ENCODE results near the gene MRC2. TPM values are rescaled to one million over a fixed set of nuclear protein-coding genes. Genes with fewer than 3 reads are reported as not detected.
A peak's percentile ranks its signal among the peaks of the same experiment; 100 is the strongest.

Gene MRC2
- total and polyA plus RNA-seq, 2 experiments from 2014 or later, result 104 to 121 TPM

- H3K27ac ChIP-seq, result no peak overlapping the region
- H3K36me3 ChIP-seq (replicated peaks; ENCODE audit: insufficient read depth, low read depth), result peaks cover 14% of the 10 kb centered on the region
- peak; percentile 23 for DNase-seq (ENCODE audit: low spot score)
- H3K4me3 ChIP-seq, result no peak overlapping the region
- H3K79me2 ChIP-seq, result peaks cover 6% of the 10 kb centered on the region
- peaks cover 3% of the 10 kb centered on the region for H4K20me1 ChIP-seq (ENCODE audit: insufficient read depth, poor library complexity, severe bottlenecking)
- no peak overlapping the region for H3K4me2 ChIP-seq
- no peaks in the 10 kb centered on the region for H3K9me3 ChIP-seq (ENCODE audit: low read depth)
- no peaks in the 10 kb centered on the region for H3K9me2 ChIP-seq (replicated peaks; ENCODE audit: insufficient read depth)
- H3K27me3 ChIP-seq, result no peaks in the 10 kb centered on the region
- no peaks in the 10 kb centered on the region for H3K4me1 ChIP-seq (ENCODE audit: insufficient read depth)
- TF ChIP-seq CTCF (IDR thresholded peaks at IDR 0.05; ENCODE audit: poor library complexity) (no peak), EZH2 (IDR thresholded peaks at IDR 0.05; ENCODE audit: borderline replicate concordance) (no peak), EZH2phosphoT487 (IDR thresholded peaks at IDR 0.05; ENCODE audit: low read depth, severe bottlenecking, unreplicated experiment) (no peak)
- H2AFZ ChIP-seq, result no peak overlapping the region
- 66% methylated on average over 2 of the region's 2 CpGs for WGBS (ENCODE audit: low lambda C conversion rate, missing lambda C conversion rate)
Observed at GRCh38 chr17:62597920-62598319, 29.6 kb upstream of the MRC2 start.

DNA sequence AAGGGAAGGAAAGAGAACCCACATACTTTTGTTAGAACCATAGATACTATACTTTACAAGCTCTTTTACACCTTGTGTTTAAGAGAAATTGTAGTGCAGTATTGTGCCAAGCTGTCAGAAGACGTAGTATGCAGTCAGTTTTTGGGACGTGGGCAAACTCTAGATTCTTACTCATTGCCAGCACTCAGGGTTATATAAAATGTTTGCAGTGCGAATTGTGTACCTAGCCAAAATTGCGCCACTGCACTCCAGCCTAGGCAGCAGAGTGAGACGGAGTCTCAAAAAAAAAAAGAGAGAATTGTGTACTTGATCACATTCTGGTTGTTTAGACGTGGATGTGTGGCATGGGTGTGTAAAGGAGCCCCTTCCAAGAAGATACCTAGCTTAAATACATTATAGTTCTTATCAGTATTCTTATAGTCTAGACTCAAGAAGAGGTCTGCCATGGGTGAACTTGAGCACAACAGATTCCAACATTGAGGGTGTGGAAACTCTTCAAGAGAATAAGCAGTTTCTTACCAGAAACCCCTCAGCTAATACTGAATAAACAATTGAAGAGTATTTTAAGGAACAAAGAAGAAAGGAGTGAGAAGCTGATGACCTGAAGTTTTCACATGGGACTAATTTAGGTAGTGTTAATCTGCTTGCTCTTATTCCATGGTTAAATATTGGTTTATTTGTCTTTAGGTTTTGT is 27.4 kb upstream of the MRC2 start:
- H3K4me1 ChIP-seq (ENCODE audit: insufficient read depth), result no peaks in the 10 kb centered on the region
- 87% methylated on average over 6 of the region's 6 CpGs for WGBS (ENCODE audit: low lambda C conversion rate, missing lambda C conversion rate)
- H4K20me1 ChIP-seq (ENCODE audit: insufficient read depth, poor library complexity, severe bottlenecking), result peaks cover 3% of the 10 kb centered on the region
- no peak overlapping the region for H2AFZ ChIP-seq
- H3K4me2 ChIP-seq, result no peak overlapping the region
- no peak for DNase-seq (ENCODE audit: low spot score)
- peaks cover 6% of the 10 kb centered on the region for H3K79me2 ChIP-seq
- no peaks in the 10 kb centered on the region for H3K9me3 ChIP-seq (ENCODE audit: low read depth)
- no peak for TF ChIP-seq EZH2 (IDR thresholded peaks at IDR 0.05; ENCODE audit: borderline replicate concordance)
- TF ChIP-seq CTCF (IDR thresholded peaks at IDR 0.05; ENCODE audit: poor library complexity), result no peak
- TF ChIP-seq EZH2phosphoT487 (IDR thresholded peaks at IDR 0.05; ENCODE audit: low read depth, severe bottlenecking, unreplicated experiment), result no peak
- H3K36me3 ChIP-seq (replicated peaks; ENCODE audit: insufficient read depth, low read depth), result peaks cover 14% of the 10 kb centered on the region
- no peaks in the 10 kb centered on the region for H3K27me3 ChIP-seq
- no peak overlapping the region for H3K27ac ChIP-seq
- H3K9me2 ChIP-seq (replicated peaks; ENCODE audit: insufficient read depth), result no peaks in the 10 kb centered on the region
- no peak overlapping the region for H3K4me3 ChIP-seq

- Histone ChIP-seq H3K4me1 (ENCODE audit: insufficient read depth) (no peaks in the 10 kb centered on the region), H3K27me3 (no peaks in the 10 kb centered on the region), H4K20me1 (ENCODE audit: insufficient read depth, poor library complexity, severe bottlenecking) (peaks cover 3% of the 10 kb centered on the region), H3K9me3 (ENCODE audit: low read depth) (no peaks in the 10 kb centered on the region), H3K79me2 (peaks cover 6% of the 10 kb centered on the region), H2AFZ (no peak overlapping the region), H3K4me3 (no peak overlapping the region), H3K27ac (no peak overlapping the region), H3K9me2 (replicated peaks; ENCODE audit: insufficient read depth) (no peaks in the 10 kb centered on the region), H3K4me2 (no peak overlapping the region), H3K36me3 (replicated peaks; ENCODE audit: insufficient read depth, low read depth) (peaks cover 11% of the 10 kb centered on the region)
- TF ChIP-seq CTCF (IDR thresholded peaks at IDR 0.05; ENCODE audit: poor library complexity) (no peak), EZH2 (IDR thresholded peaks at IDR 0.05; ENCODE audit: borderline replicate concordance) (no peak), EZH2phosphoT487 (IDR thresholded peaks at IDR 0.05; ENCODE audit: low read depth, severe bottlenecking, unreplicated experiment) (no peak)
- DNase-seq (ENCODE audit: low spot score), result no peak
- 93% methylated on average over 1 of the region's 1 CpG for WGBS (ENCODE audit: low lambda C conversion rate, missing lambda C conversion rate)
Observed at GRCh38 chr17:62600805-62601204, 26.7 kb upstream of the MRC2 start.

Data from hepatocyte (in vitro differentiated cells).